Suprapubic skin (tissue), 4 donors: ENCODE measurements around the gene EMILIN3. TPM values are rescaled to one million over a fixed set of nuclear protein-coding genes. Genes with fewer than 3 reads are reported as not detected.
A peak's percentile ranks its signal among the peaks of the same experiment; 100 is the strongest.

ENCODE experiments used
- DNase-seq, 2 donors: peaks; one replicate each; pipeline ENCODE4 v3.0.0-alpha.2; 2019; ENCODE audit warnings: low spot score in 2 of 2
- H3K27ac ChIP-seq: fragments of 200-600 bp; sonication (generic); one replicate; pipeline ENCODE4 v1.5.1; 2019
- H3K27me3 ChIP-seq: fragments of 200-600 bp; sonication (generic); one replicate; pipeline ENCODE4 v1.5.1; 2019
- H3K36me3 ChIP-seq: fragments of 200-600 bp; sonication (generic); one replicate; pipeline ENCODE4 v1.5.1; 2019
- H3K4me1 ChIP-seq: fragments of 200-600 bp; sonication (generic); one replicate; pipeline ENCODE4 v1.5.1; 2019
- H3K4me3 ChIP-seq: fragments of 200-600 bp; sonication (generic); one replicate; pipeline ENCODE4 v1.5.1; 2019; ENCODE audit warnings: mild to moderate bottlenecking
- H3K9me3 ChIP-seq: fragments of 200-600 bp; sonication (generic); one replicate; pipeline ENCODE4 v1.5.1; 2019
- CTCF ChIP-seq, 2 donors: fragments of 200-600 bp in 1 of 2; fragments of 450-650 bp in 1 of 2; sonication (generic) in 1 of 2; IDR thresholded peaks; one replicate each; pipeline ENCODE4 v1.5.1; 2016 to 2019; ENCODE audit warnings: antibody characterized with exemption in 2 of 2, mild to moderate bottlenecking in 1 of 2, moderate library complexity in 1 of 2
- EP300 ChIP-seq: sonication (generic); formaldehyde crosslinking; IDR thresholded peaks from one replicate; pipeline ENCODE4 v1.6.1; 2017; ENCODE audit warnings: antibody characterized with exemption
- POLR2A ChIP-seq, 2 donors: fragments of 450-650 bp; IDR thresholded peaks; one replicate each; pipeline ENCODE4 v1.6.1; 2017; ENCODE audit warnings: antibody characterized with exemption in 2 of 2, mild to moderate bottlenecking in 2 of 2, moderate library complexity in 2 of 2
- POLR2AphosphoS5 ChIP-seq, 3 donors: sonication (generic); formaldehyde crosslinking; IDR thresholded peaks; one replicate each; pipeline ENCODE4 v1.6.1; 2017; ENCODE audit warnings: antibody characterized with exemption in 3 of 3
- WGBS: methylation state at CpG from one replicate; pipeline ENCODE4 v1.1.5; 2018; 5-methylcytosine and 5-hydroxymethylcytosine counted together
- total RNA-seq, 4 donors: library from RNA; depleted of rRNA; stranded (reverse); fragments of >200 nt; gene quantifications; one replicate each; pipeline ENCODE4 v1.1.0, GENCODE V29; 2016

The EMILIN3 gene
- total RNA-seq, 4 donors from 2014 or later = 4.4 to 7.5 (median 5.7) TPM

GRCh38 chr20:41362748-41363140 is 3.9 kb downstream of the EMILIN3 start:
- Histone ChIP-seq H3K9me3 (no peaks in the 10 kb centered on the region), H3K27me3 (peaks cover 31% of the 10 kb centered on the region), H3K4me1 (peaks cover 14% of the 10 kb centered on the region), H3K36me3 (peaks cover 15% of the 10 kb centered on the region), H3K27ac (no peak overlapping the region), H3K4me3 (no peak overlapping the region)
- WGBS = 100% methylated on average over 3 of the region's 5 CpGs
- DNase-seq = no peak
- no peak for TF ChIP-seq CTCF (IDR thresholded peaks at IDR 0.05)
- TF ChIP-seq POLR2AphosphoS5 (IDR thresholded peaks at IDR 0.05) = no peak
- no peak for TF ChIP-seq EP300
- no peak for TF ChIP-seq POLR2A (IDR thresholded peaks at IDR 0.05)

GRCh38 chr20:41361757-41362747 is 4.6 kb downstream of the EMILIN3 start:
- no peak for DNase-seq
- no peak overlapping the region for H3K4me3 ChIP-seq
- 88% methylated on average over 41 of the region's 45 CpGs for WGBS
- no peak overlapping the region for H3K27ac ChIP-seq
- H3K27me3 ChIP-seq = peaks cover 26% of the 10 kb centered on the region
- H3K4me1 ChIP-seq = peaks cover 14% of the 10 kb centered on the region
- no peaks in the 10 kb centered on the region for H3K9me3 ChIP-seq
- peaks cover 22% of the 10 kb centered on the region for H3K36me3 ChIP-seq
- TF ChIP-seq EP300 = no peak
- TF ChIP-seq POLR2A (IDR thresholded peaks at IDR 0.05) = no peak
- no peak for TF ChIP-seq POLR2AphosphoS5 (IDR thresholded peaks at IDR 0.05)
- TF ChIP-seq CTCF (IDR thresholded peaks at IDR 0.05) = no peak

GRCh38 chr20:41360831-41361756 is 5.5 kb downstream of the EMILIN3 start:
- WGBS = 82% methylated on average over 14 of the region's 22 CpGs
- H3K4me3 ChIP-seq = no peak overlapping the region
- DNase-seq = no peak
- peaks cover 18% of the 10 kb centered on the region for H3K27me3 ChIP-seq
- H3K4me1 ChIP-seq = peaks cover 6% of the 10 kb centered on the region
- H3K36me3 ChIP-seq = peaks cover 32% of the 10 kb centered on the region
- no peaks in the 10 kb centered on the region for H3K9me3 ChIP-seq
- no peak overlapping the region for H3K27ac ChIP-seq
- TF ChIP-seq EP300 = no peak

GRCh38 chr20:41359541-41360011 is 7.0 kb downstream of the EMILIN3 start:
- DNase-seq = no peak
- 61% methylated on average over 8 of the region's 9 CpGs for WGBS
- Histone ChIP-seq H3K36me3 (peaks cover 46% of the 10 kb centered on the region), H3K27me3 (peaks cover 3% of the 10 kb centered on the region), H3K4me3 (no peak overlapping the region), H3K9me3 (no peaks in the 10 kb centered on the region), H3K4me1 (no peaks in the 10 kb centered on the region), H3K27ac (peak overlapping the region; percentile 2)
- TF ChIP-seq EP300 (no peak), POLR2A (IDR thresholded peaks at IDR 0.05) (no peak), CTCF (IDR thresholded peaks at IDR 0.05) (no peak), POLR2AphosphoS5 (IDR thresholded peaks at IDR 0.05) (no peak)

GRCh38 chr20:41358717-41359116 is 7.9 kb downstream of the EMILIN3 start:
- no peak for DNase-seq
- no peaks in the 10 kb centered on the region for H3K4me1 ChIP-seq
- no peak overlapping the region for H3K4me3 ChIP-seq
- H3K27me3 ChIP-seq = no peaks in the 10 kb centered on the region
- H3K27ac ChIP-seq = no peak overlapping the region
- 86% methylated on average over 4 of the region's 7 CpGs for WGBS
- no peaks in the 10 kb centered on the region for H3K9me3 ChIP-seq
- no peak for TF ChIP-seq EP300
- TF ChIP-seq CTCF (IDR thresholded peaks at IDR 0.05) = no peak
- TF ChIP-seq POLR2AphosphoS5 (IDR thresholded peaks at IDR 0.05) = no peak
- no peak for TF ChIP-seq POLR2A (IDR thresholded peaks at IDR 0.05)
- peaks cover 54% of the 10 kb centered on the region for H3K36me3 ChIP-seq
